Natural killer cell treated with Interleukin-12 subunit alpha and Interleukin-12 subunit beta and Interleukin-15 and Interleukin-18, amount 100 ng/mL, for 72 hours (primary cell): ENCODE measurements around the gene HECA. TPM values are rescaled to one million over a fixed set of nuclear protein-coding genes. Genes with fewer than 3 reads are reported as not detected.
"Not testable (repeated sequence)": the region's sequence is repeated elsewhere in the genome, so short reads cannot be mapped to it uniquely, and the experiment has no call there.

Source experiments
- ATAC-seq, 2 donors: fragments of 150-1000 bp; cut with Tn5 transposase in 1 of 2; sonication (Bioruptor Pico), chemical (Tn5 transposase) in 1 of 2; 2 replicates each; pipeline ENCODE4 v1.10.0; 2021
- DNase-seq: peaks from one replicate; pipeline ENCODE4 v3.0.0; 2022; ENCODE audit warnings: low spot score
- H3K27ac Mint-ChIP-seq, 2 donors: 1 replicate in 1 of 2; 2 replicates in 1 of 2; pipeline ENCODE4 v1.8.0; 2022; ENCODE audit warnings: mixed read lengths in 2 of 2, mild to moderate bottlenecking in 1 of 2, moderate library complexity in 1 of 2
- H3K27me3 Mint-ChIP-seq, 2 donors: 1 replicate in 1 of 2; 2 replicates in 1 of 2; pipeline ENCODE4 v1.8.0; 2022; ENCODE audit warnings: mixed read lengths in 2 of 2
- H3K36me3 Mint-ChIP-seq: one replicate; pipeline ENCODE4 v1.8.0; 2022; ENCODE audit warnings: mixed read lengths
- H3K4me1 Mint-ChIP-seq, 2 donors: 1 replicate in 1 of 2; 2 replicates in 1 of 2; pipeline ENCODE4 v1.8.0; 2022; ENCODE audit warnings: low read depth in 2 of 2, mixed read lengths in 2 of 2, mild to moderate bottlenecking in 1 of 2
- H3K4me3 Mint-ChIP-seq: one replicate; pipeline ENCODE4 v1.8.0; 2022; ENCODE audit warnings: mixed read lengths
- H3K9me3 Mint-ChIP-seq: 2 replicates; pipeline ENCODE4 v1.8.0; 2022; ENCODE audit warnings: mixed read lengths
- total RNA-seq, 2 donors: library from RNA; stranded (reverse); gene quantifications; one replicate each; pipeline ENCODE4 v1.2.3, GENCODE V29; 2022

HECA gene
- total RNA-seq, 2 donors from 2014 or later: 30.3 to 34.5 TPM

DNA sequence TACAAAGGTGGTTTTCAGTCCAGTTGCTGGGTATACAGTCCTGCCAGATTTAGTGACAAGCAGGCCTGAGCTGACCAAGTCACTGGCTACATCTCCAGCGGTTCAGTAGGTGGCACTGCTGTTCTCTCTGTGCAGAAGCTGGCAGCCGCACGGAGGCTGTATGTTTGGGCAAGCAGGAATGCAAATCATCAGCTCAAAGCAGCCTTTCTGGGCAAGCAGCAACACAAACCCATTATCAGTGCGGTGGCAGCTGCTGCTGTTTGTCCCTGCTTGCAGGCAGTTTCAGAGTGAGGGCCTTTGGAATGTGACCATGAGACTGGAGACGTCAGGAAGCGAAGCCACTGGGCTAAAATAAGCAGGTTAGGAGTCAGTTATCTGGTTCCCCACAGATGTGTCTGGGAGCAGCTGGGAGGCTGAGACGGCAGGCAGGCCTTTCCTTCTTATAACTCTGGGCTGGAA, 84.4 kb downstream of the HECA start:
- no peaks in the 10 kb centered on the region for H3K9me3 Mint-ChIP-seq
- H3K36me3 Mint-ChIP-seq: no peaks in the 10 kb centered on the region
- H3K4me1 Mint-ChIP-seq: peaks cover 7% of the 10 kb centered on the region in 2 donors
- no peak overlapping the region for H3K4me3 Mint-ChIP-seq
- DNase-seq (peak; percentile 65), ATAC-seq (peak; percentile 90 to 93)
- no peaks in the 10 kb centered on the region for H3K27me3 Mint-ChIP-seq
- peak overlapping the region in 1 of 2 donors; percentile 46 for H3K27ac Mint-ChIP-seq

DNA sequence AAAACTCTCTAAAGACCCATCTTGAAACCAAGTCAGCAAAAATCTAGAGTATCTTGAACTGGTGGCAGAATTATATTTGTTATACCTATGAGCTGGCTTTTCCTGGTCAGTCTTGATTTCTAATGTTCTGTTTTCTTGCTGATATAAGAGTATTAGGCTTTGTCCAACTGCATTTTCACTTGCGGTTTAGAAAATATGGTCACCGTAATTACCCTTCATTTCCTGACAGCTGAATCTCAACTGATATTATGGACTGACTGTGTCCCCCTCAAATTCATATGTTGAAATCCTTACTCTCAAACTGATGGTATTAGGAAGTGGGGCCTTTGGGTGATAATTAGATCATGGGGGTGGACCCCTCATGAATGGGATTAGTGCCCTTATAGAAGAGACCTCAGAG, 84.9 kb downstream of the HECA start:
- Mint-ChIP-seq H3K36me3 (no peaks in the 10 kb centered on the region), H3K27ac (peak overlapping the region in 1 of 2 donors; percentile 46), H3K4me1 (peaks cover 7% of the 10 kb centered on the region in 2 donors), H3K9me3 (no peaks in the 10 kb centered on the region), H3K27me3 (no peaks in the 10 kb centered on the region), H3K4me3 (no peak overlapping the region)
- DNase-seq: no peak
- ATAC-seq: no peak

DNA sequence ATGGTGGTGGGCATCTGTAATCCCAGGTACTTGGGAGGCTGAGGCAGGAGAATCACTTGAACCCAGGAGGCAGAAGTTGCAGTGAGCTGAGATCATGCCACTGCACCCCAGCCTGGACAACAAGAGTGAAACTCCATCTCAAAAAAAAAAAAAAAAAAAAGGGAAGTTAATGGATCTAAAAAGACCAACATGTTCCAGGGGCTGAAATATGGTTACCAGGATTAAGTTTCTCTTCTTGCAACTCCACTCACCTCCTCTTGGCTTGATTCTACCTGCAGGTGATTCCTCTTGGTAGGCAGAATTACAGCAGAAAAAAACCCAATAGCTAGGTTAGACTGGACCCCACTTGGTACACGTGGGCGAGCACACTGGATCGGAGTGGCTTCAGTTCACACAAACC, 93.5 kb downstream of the HECA start:
- DNase-seq, H3K4me3 Mint-ChIP-seq, H3K4me1 Mint-ChIP-seq, H3K36me3 Mint-ChIP-seq, ATAC-seq, H3K27ac Mint-ChIP-seq, H3K9me3 Mint-ChIP-seq, H3K27me3 Mint-ChIP-seq: not testable (repeated sequence)

Other genes starting within 250 kb of the HECA start
- 10 to 100 TPM; 43.4 to 68.6 TPM for gene REPS1, start 146.8 kb upstream of the HECA start, total RNA-seq
- gene ABRACL, start 106.3 kb upstream of the HECA start, total RNA-seq: 100 to 1,000 TPM in 1 of 2 donors, 10 to 100 TPM in 1; 69.6 to 115 TPM
- gene TXLNB, start 156.9 kb downstream of the HECA start, total RNA-seq: under 1 TPM in 1 of 2 donors, not detected in 1; 0.05 TPM
- 10 to 100 TPM; 39.0 to 53.5 TPM for gene CITED2, start 239.6 kb downstream of the HECA start, total RNA-seq